MM.1S (cell line): Measurements from ENCODE around the gene XYLT1.
A peak's percentile ranks its signal among the peaks of the same experiment; 100 is the strongest.
"Not testable (repeated sequence)": the region's sequence is repeated elsewhere in the genome, so short reads cannot be mapped to it uniquely, and the experiment has no call there.

Experiments
- DNase-seq: peaks from one replicate; pipeline ENCODE4 v3.0.0-alpha.2; 2015
- H2AFZ ChIP-seq: fragments of 300-600 bp; sonication (generic); 2 replicates; pipeline ENCODE4 v1.6.0; 2016; ENCODE audit warnings: antibody characterized with exemption, low read length
- H3F3A ChIP-seq: fragments of 300-600 bp; sonication (generic); 2 replicates; pipeline ENCODE4 v1.6.1; 2016; ENCODE audit warnings: mild to moderate bottlenecking, antibody characterized with exemption, low read length, moderate library complexity, mixed read lengths; ENCODE audit not compliant: insufficient read depth
- H3K27ac ChIP-seq: fragments of 300-600 bp; sonication (generic); 2 replicates; pipeline ENCODE4 v1.5.1; 2016; ENCODE audit warnings: mild to moderate bottlenecking, low read length
- H3K27me3 ChIP-seq: fragments of 300-600 bp; sonication (generic); replicated peaks from 2 replicates; pipeline ENCODE4 v1.6.0; 2016; ENCODE audit warnings: low read length; ENCODE audit not compliant: insufficient read depth
- H3K36me3 ChIP-seq: fragments of 300-600 bp; sonication (generic); replicated peaks from 2 replicates; pipeline ENCODE4 v1.6.1; 2016; ENCODE audit warnings: mild to moderate bottlenecking, low read length, mixed read lengths; ENCODE audit not compliant: insufficient read depth
- H3K4me1 ChIP-seq: fragments of 300-600 bp; sonication (generic); 2 replicates; pipeline ENCODE4 v1.6.1; 2016; ENCODE audit warnings: low read length, mixed read lengths
- H3K4me2 ChIP-seq: fragments of 300-600 bp; sonication (generic); 2 replicates; pipeline ENCODE4 v1.6.0; 2016; ENCODE audit warnings: low read depth, low read length
- H3K4me3 ChIP-seq: fragments of 300-600 bp; sonication (generic); 2 replicates; pipeline ENCODE4 v1.5.1; 2016; ENCODE audit warnings: low read length, mixed read lengths
- H3K79me2 ChIP-seq: fragments of 300-600 bp; sonication (generic); 2 replicates; pipeline ENCODE4 v1.6.1; 2016; ENCODE audit warnings: mixed run types, low read length, mixed read lengths
- H3K9ac ChIP-seq: fragments of 300-600 bp; sonication (generic); 2 replicates; pipeline ENCODE4 v1.6.1; 2016; ENCODE audit warnings: low read length, mixed read lengths
- H3K9me2 ChIP-seq: fragments of 300-600 bp; sonication (generic); replicated peaks from 2 replicates; pipeline ENCODE4 v1.6.1; 2016; ENCODE audit warnings: mild to moderate bottlenecking, low read length, mixed read lengths; ENCODE audit not compliant: insufficient read depth
- H3K9me3 ChIP-seq: fragments of 300-600 bp; sonication (generic); replicated peaks from 2 replicates; pipeline ENCODE4 v1.6.1; 2016; ENCODE audit warnings: mild to moderate bottlenecking, low read length, mixed read lengths; ENCODE audit not compliant: insufficient read depth
- H4K20me1 ChIP-seq: fragments of 300-600 bp; sonication (generic); 2 replicates; pipeline ENCODE4 v1.6.1; 2016; ENCODE audit warnings: mild to moderate bottlenecking, low read length, moderate library complexity, mixed read lengths; ENCODE audit not compliant: insufficient read depth
- CTCF ChIP-seq: fragments of 300-600 bp; sonication (generic); IDR thresholded peaks from 2 replicates; pipeline ENCODE4 v1.5.1; 2016; ENCODE audit warnings: antibody characterized with exemption, low read length, mixed read lengths
- EZH2 ChIP-seq: fragments of 300-600 bp; sonication (generic); optimal IDR thresholded peaks from 2 replicates; pipeline ENCODE3; 2017; ENCODE audit warnings: low read depth, mild to moderate bottlenecking, antibody characterized with exemption, low read length, mixed read lengths
- EZH2phosphoT487 ChIP-seq: fragments of 300-600 bp; sonication (generic); IDR thresholded peaks from 2 replicates; pipeline ENCODE4 v1.6.1; 2018; ENCODE audit warnings: antibody characterized with exemption, low read length

XYLT1 gene

GRCh38 chr16:17481736-17482135, 11.0 kb upstream of the XYLT1 start:
- Histone ChIP-seq H3K9ac (no peak overlapping the region), H3K9me2 (no peaks in the 10 kb centered on the region), H3K36me3 (no peaks in the 10 kb centered on the region), H3K4me3 (no peak overlapping the region), H3K27ac (no peak overlapping the region), H3K79me2 (no peaks in the 10 kb centered on the region), H4K20me1 (no peaks in the 10 kb centered on the region), H3K9me3 (no peaks in the 10 kb centered on the region), H3K4me1 (peaks cover 5% of the 10 kb centered on the region), H3F3A (0 out of 2 replicates have a peak, but pooled peaks cover under 1% of the 10 kb centered on the region), H3K27me3 (no peaks in the 10 kb centered on the region), H3K4me2 (no peak overlapping the region), H2AFZ (no peak overlapping the region)
- TF ChIP-seq EZH2: no peak
- TF ChIP-seq EZH2phosphoT487: no peak
- TF ChIP-seq CTCF: no peak
- DNase-seq: no peak

GRCh38 chr16:17477260-17477545, 6.4 kb upstream of the XYLT1 start:
- Histone ChIP-seq H3K4me1 (peaks cover 13% of the 10 kb centered on the region), H2AFZ (peak overlapping the region; percentile 67), H3K4me2 (peak overlapping the region; percentile 72; the same call in 1 of the 2 replicates), H3K27ac (peak overlapping the region; percentile 57; the same call in 1 of the 2 replicates)
- H3K9me2 ChIP-seq, DNase-seq, H3K36me3 ChIP-seq, H3K9me3 ChIP-seq, H3F3A ChIP-seq, H3K9ac ChIP-seq, H3K27me3 ChIP-seq, H3K79me2 ChIP-seq, H3K4me3 ChIP-seq, H4K20me1 ChIP-seq: not testable (repeated sequence)

GRCh38 chr16:17476414-17477259, 5.9 kb upstream of the XYLT1 start:
- Histone ChIP-seq H3K4me2 (peak overlapping the region; percentile 72), H3K27me3 (no peaks in the 10 kb centered on the region)

More at GRCh38 chr16:17476414-17477259, 5.9 kb upstream of the XYLT1 start:
- Histone ChIP-seq H3K9me2 (no peaks in the 10 kb centered on the region), H2AFZ (peak overlapping the region; percentile 67), H3F3A (peaks cover 9% of the 10 kb centered on the region), H3K4me3 (peak overlapping the region; percentile 35; the same call in 1 of the 2 replicates), H3K27ac (peak overlapping the region; percentile 57; the same call in 1 of the 2 replicates), H3K79me2 (no peaks in the 10 kb centered on the region), H3K4me1 (peaks cover 13% of the 10 kb centered on the region), H4K20me1 (no peaks in the 10 kb centered on the region), H3K9me3 (no peaks in the 10 kb centered on the region), H3K36me3 (no peaks in the 10 kb centered on the region), H3K9ac (peak overlapping the region; percentile 36; the same call in 1 of the 2 replicates)
- peak; percentile 93 for DNase-seq
- TF ChIP-seq CTCF (peak; percentile 84), EZH2 (no peak)
